DND-41 (cell line): ENCODE results near the gene TPRG1.

Source experiments
- ATAC-seq: fragments of 200-7000 bp; cut with Tn5 transposase; 3 replicates; pipeline ENCODE4 v1.9.1; 2021; ENCODE audit warnings: low read depth; ENCODE audit not compliant: insufficient read depth
- DNase-seq: peaks from one replicate; pipeline ENCODE4 v3.0.0-alpha.2; 2020
- H2AFZ ChIP-seq: 2 replicates; pipeline ENCODE4 v1.6.0; 2012; ENCODE audit warnings: low read depth, low read length
- H3K27ac ChIP-seq: 2 replicates; pipeline ENCODE4 v1.5.1; 2012; ENCODE audit warnings: low read length, inconsistent platforms
- H3K27me3 ChIP-seq: fragments of 200-600 bp; sonication (generic); 2 replicates; pipeline ENCODE4 v1.6.0; 2012; ENCODE audit warnings: low read length, mild to moderate bottlenecking, inconsistent platforms; ENCODE audit not compliant: insufficient read depth, poor library complexity
- H3K36me3 ChIP-seq: 2 replicates; pipeline ENCODE4 v1.5.1; 2012; ENCODE audit warnings: low read length, inconsistent platforms; ENCODE audit not compliant: insufficient read depth
- H3K4me1 ChIP-seq: 2 replicates; pipeline ENCODE4 v1.5.1; 2012; ENCODE audit warnings: mild to moderate bottlenecking, low read length; ENCODE audit not compliant: insufficient read depth
- H3K4me2 ChIP-seq: 2 replicates; pipeline ENCODE4 v1.6.0; 2012; ENCODE audit warnings: mild to moderate bottlenecking, moderate library complexity, low read length, inconsistent platforms; ENCODE audit not compliant: insufficient read depth
- H3K4me3 ChIP-seq, 2 experiments: fragments of 200-600 bp in 1 of 2; shearing (Covaris generic) in 1 of 2; 2 replicates each; pipeline ENCODE4 v1.5.1; 2012 to 2016; ENCODE audit warnings: inconsistent platforms in 2 of 2, low read length in 2 of 2, mild to moderate bottlenecking in 2 of 2, low read depth in 1 of 2, moderate library complexity in 1 of 2
- H3K79me2 ChIP-seq: 2 replicates; pipeline ENCODE4 v1.6.0; 2012; ENCODE audit warnings: low read length, inconsistent platforms; ENCODE audit not compliant: insufficient read depth
- H3K9ac ChIP-seq: 2 replicates; pipeline ENCODE4 v1.6.0; 2012; ENCODE audit warnings: low read depth, mild to moderate bottlenecking, inconsistent platforms, low read length, moderate library complexity
- H3K9me3 ChIP-seq: 2 replicates; pipeline ENCODE4 v1.5.1; 2012; ENCODE audit warnings: low read length, moderate library complexity, mild to moderate bottlenecking, inconsistent platforms; ENCODE audit not compliant: insufficient read depth, severe bottlenecking
- H4K20me1 ChIP-seq: 2 replicates; pipeline ENCODE4 v1.6.0; 2012; ENCODE audit warnings: low read length; ENCODE audit not compliant: insufficient read depth
- CTCF ChIP-seq: IDR thresholded peaks from 2 replicates; pipeline ENCODE4 v1.5.1; 2012; ENCODE audit warnings: borderline replicate concordance, low read length, moderate library complexity, mild to moderate bottlenecking; ENCODE audit not compliant: poor library complexity, severe bottlenecking; ENCODE audit errors: extremely low read depth
- EZH2 ChIP-seq: IDR thresholded peaks from 3 replicates; pipeline ENCODE4 v1.6.1; 2012; ENCODE audit warnings: borderline replicate concordance, low read depth, mild to moderate bottlenecking, moderate library complexity, low read length, inconsistent platforms; ENCODE audit not compliant: severe bottlenecking

TPRG1 gene

GRCh38 chr3:189123595-189124387, 48.0 kb upstream of the TPRG1 start:
- no peak overlapping the region for H3K9ac ChIP-seq
- no peak overlapping the region for H3K27ac ChIP-seq
- no peak overlapping the region for H2AFZ ChIP-seq
- no peak overlapping the region for H3K4me2 ChIP-seq
- no peak overlapping the region for H3K4me3 ChIP-seq
- no peak for TF ChIP-seq CTCF
- ATAC-seq (no peak), DNase-seq (no peak)
- H3K4me1 ChIP-seq = no peaks in the 10 kb centered on the region
- H4K20me1 ChIP-seq = no peaks in the 10 kb centered on the region
- no peaks in the 10 kb centered on the region for H3K79me2 ChIP-seq
- no peaks in the 10 kb centered on the region for H3K36me3 ChIP-seq
- no peaks in the 10 kb centered on the region for H3K27me3 ChIP-seq
- peaks cover 8% of the 10 kb centered on the region for H3K9me3 ChIP-seq

DNA sequence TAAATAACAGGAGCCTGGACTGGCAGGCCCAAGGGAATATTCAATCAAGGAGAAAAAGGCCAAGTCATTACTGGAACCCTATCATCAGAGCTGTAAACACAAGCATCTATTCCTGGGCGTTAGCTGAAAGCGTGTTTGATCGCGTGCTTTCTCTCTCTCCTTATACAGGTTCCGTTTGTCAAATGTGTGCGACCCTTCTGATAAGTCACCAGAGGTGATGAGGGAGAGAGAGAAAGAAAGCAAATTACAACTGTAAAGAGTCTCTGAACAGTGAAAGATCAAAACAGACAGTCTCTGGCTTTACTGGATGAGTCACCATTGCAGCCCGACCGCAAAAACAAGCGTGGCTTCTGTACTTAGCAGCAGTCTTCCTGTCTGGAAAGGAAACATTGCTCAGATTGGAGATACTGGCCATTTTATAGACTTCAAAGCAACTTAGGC, 39.5 kb upstream of the TPRG1 start:
- H3K9me3 ChIP-seq = no peaks in the 10 kb centered on the region
- TF ChIP-seq EZH2 (no peak), CTCF (no peak)
- H3K36me3 ChIP-seq = no peaks in the 10 kb centered on the region
- H4K20me1 ChIP-seq = no peaks in the 10 kb centered on the region
- peak overlapping the region; percentile 49 for H2AFZ ChIP-seq
- peak; percentile 99 for ATAC-seq
- peak overlapping the region in 1 of 2 experiments; percentile 32; a peak in 2 of 4 replicates for H3K4me3 ChIP-seq
- H3K4me2 ChIP-seq = peak overlapping the region; percentile 58
- peak overlapping the region; percentile 38 for H3K9ac ChIP-seq
- no peaks in the 10 kb centered on the region for H3K79me2 ChIP-seq
- peak; percentile 87 for DNase-seq
- peaks cover 22% of the 10 kb centered on the region for H3K4me1 ChIP-seq
- H3K27ac ChIP-seq = peak overlapping the region; percentile 77
- H3K27me3 ChIP-seq = no peaks in the 10 kb centered on the region

DNA sequence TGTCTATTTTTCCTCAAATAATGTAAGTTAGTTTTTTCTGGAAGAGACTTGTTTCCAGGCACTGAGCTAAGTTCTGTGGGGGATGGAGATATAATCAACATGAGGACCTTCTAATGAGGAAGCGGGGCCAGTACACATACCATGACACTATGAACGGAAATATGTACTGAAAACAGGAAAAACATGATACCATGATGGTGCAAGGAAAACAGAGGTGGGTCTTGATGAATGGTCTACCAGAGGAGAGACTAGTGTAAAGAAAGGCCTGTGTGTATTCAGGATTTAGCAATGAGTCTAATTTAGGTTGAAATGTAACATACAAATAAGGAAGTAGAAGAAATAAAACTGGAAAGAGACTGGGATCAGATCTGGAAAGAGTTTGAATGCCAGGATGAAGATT, 38.9 kb upstream of the TPRG1 start:
- Histone ChIP-seq H3K79me2 (no peaks in the 10 kb centered on the region), H3K27ac (peak overlapping the region; percentile 77), H3K4me1 (peaks cover 22% of the 10 kb centered on the region), H3K4me3 (no peak overlapping the region), H3K9me3 (no peaks in the 10 kb centered on the region), H3K9ac (0 out of 2 replicates have a peak overlapping the region, but pooled peaks have one; percentile 38), H3K4me2 (peak overlapping the region; percentile 58), H4K20me1 (no peaks in the 10 kb centered on the region), H2AFZ (no peak overlapping the region), H3K27me3 (no peaks in the 10 kb centered on the region), H3K36me3 (no peaks in the 10 kb centered on the region)
- ATAC-seq = no peak
- TF ChIP-seq CTCF (no peak), EZH2 (no peak)
- no peak for DNase-seq
